OCI-LY1 (cell line): ENCODE measurements around the gene ANKHD1.
"Not testable (repeated sequence)": the region's sequence is repeated elsewhere in the genome, so short reads cannot be mapped to it uniquely, and the experiment has no call there.

ENCODE experiments used
- H2AFZ ChIP-seq: fragments of 200-600 bp; sonication (generic), shearing (Covaris generic); 2 replicates; pipeline ENCODE4 v1.6.0; 2014; ENCODE audit warnings: antibody characterized with exemption, mild to moderate bottlenecking, low read length
- H3F3A ChIP-seq: fragments of 200-600 bp; sonication (generic), shearing (Covaris generic); 2 replicates; pipeline ENCODE4 v1.6.0; 2014; ENCODE audit warnings: mild to moderate bottlenecking, antibody characterized with exemption, low read length, moderate library complexity; ENCODE audit not compliant: insufficient read depth
- H3K27ac ChIP-seq: fragments of 200-600 bp; sonication (generic); 2 replicates; pipeline ENCODE4 v1.5.1; 2014; ENCODE audit warnings: low read length, mixed run types, mild to moderate bottlenecking, low read depth; ENCODE audit not compliant: poor library complexity, severe bottlenecking
- H3K27me3 ChIP-seq: fragments of 200-600 bp; sonication (generic); 2 replicates; pipeline ENCODE4 v1.6.0; 2014; ENCODE audit warnings: antibody characterized with exemption, mild to moderate bottlenecking, low read length, moderate library complexity; ENCODE audit not compliant: insufficient read depth
- H3K36me3 ChIP-seq: fragments of 200-600 bp; sonication (generic); 2 replicates; pipeline ENCODE4 v1.6.1; 2014; ENCODE audit warnings: mild to moderate bottlenecking, antibody characterized with exemption, low read length, moderate library complexity, mixed read lengths; ENCODE audit not compliant: insufficient read depth
- H3K4me1 ChIP-seq: fragments of 200-600 bp; sonication (generic); 2 replicates; pipeline ENCODE4 v1.5.1; 2014; ENCODE audit warnings: mild to moderate bottlenecking, low read length, moderate library complexity; ENCODE audit not compliant: insufficient read depth, severe bottlenecking
- H3K4me2 ChIP-seq: fragments of 200-600 bp; sonication (generic), shearing (Covaris generic); 2 replicates; pipeline ENCODE4 v1.6.1; 2014; ENCODE audit warnings: low read length
- H3K4me3 ChIP-seq: fragments of 200-600 bp; sonication (generic); 2 replicates; pipeline ENCODE4 v1.5.1; 2014; ENCODE audit warnings: low read length, low read depth, mild to moderate bottlenecking, mixed read lengths; ENCODE audit not compliant: poor library complexity, severe bottlenecking
- H3K79me2 ChIP-seq: fragments of 200-600 bp; shearing (Covaris generic); 2 replicates; pipeline ENCODE4 v1.6.1; 2016; ENCODE audit warnings: mixed run types, low read length, mixed read lengths; ENCODE audit not compliant: insufficient read depth
- H3K9ac ChIP-seq: fragments of 200-600 bp; sonication (generic), shearing (Covaris generic); 2 replicates; pipeline ENCODE4 v1.6.1; 2014; ENCODE audit warnings: mild to moderate bottlenecking, low read length, mixed read lengths
- H3K9me2 ChIP-seq: fragments of 200-600 bp; sonication (generic), shearing (Covaris generic); 2 replicates; pipeline ENCODE4 v1.6.1; 2014; ENCODE audit warnings: low read depth, mild to moderate bottlenecking, low read length, mixed read lengths
- H3K9me3 ChIP-seq: fragments of 200-600 bp; shearing (Covaris generic); 2 replicates; pipeline ENCODE4 v1.6.1; 2014; ENCODE audit warnings: low read length, mixed read lengths
- H4K20me1 ChIP-seq: fragments of 200-600 bp; sonication (generic), shearing (Covaris generic); 2 replicates; pipeline ENCODE4 v1.6.0; 2016; ENCODE audit warnings: mild to moderate bottlenecking, low read length; ENCODE audit not compliant: insufficient read depth
- CTCF ChIP-seq: fragments of 200-600 bp; sonication (generic), shearing (Covaris generic); IDR thresholded peaks from 2 replicates; pipeline ENCODE4 v1.5.1; 2017; ENCODE audit warnings: mild to moderate bottlenecking, antibody characterized with exemption, low read length, moderate library complexity, mixed read lengths
- EZH2 ChIP-seq: fragments of 200-600 bp; sonication (generic), shearing (Covaris generic); IDR thresholded peaks from 2 replicates; pipeline ENCODE4 v1.8.0; 2017; ENCODE audit warnings: borderline replicate concordance, mixed run types, mild to moderate bottlenecking, antibody characterized with exemption, low read length, moderate library complexity, mixed read lengths

ANKHD1 gene

GRCh38 chr5:140420665-140421361 is 19.2 kb downstream of the ANKHD1 start:
- Histone ChIP-seq H3K27ac (no peak overlapping the region), H3K27me3 (no peaks in the 10 kb centered on the region), H3K36me3 (peaks cover 46% of the 10 kb centered on the region), H2AFZ (no peak overlapping the region), H3K4me1 (peaks cover 5% of the 10 kb centered on the region), H3K4me3 (no peak overlapping the region), H4K20me1 (no peaks in the 10 kb centered on the region), H3K9me3 (no peaks in the 10 kb centered on the region), H3K4me2 (no peak overlapping the region), H3F3A (no peaks in the 10 kb centered on the region), H3K9me2 (no peaks in the 10 kb centered on the region), H3K9ac (no peak overlapping the region), H3K79me2 (peaks cover 96% of the 10 kb centered on the region)
- TF ChIP-seq CTCF (no peak), EZH2 (no peak)

GRCh38 chr5:140421375-140421774 is 19.7 kb downstream of the ANKHD1 start:
- Histone ChIP-seq H3K36me3 (peaks cover 50% of the 10 kb centered on the region), H3K79me2 (peaks cover 95% of the 10 kb centered on the region)
- not testable (repeated sequence) for H3K9ac ChIP-seq, H3K4me2 ChIP-seq, H3K9me2 ChIP-seq, H3K9me3 ChIP-seq, H3K4me1 ChIP-seq, H2AFZ ChIP-seq, H3F3A ChIP-seq, H3K27ac ChIP-seq, H3K4me3 ChIP-seq, H3K27me3 ChIP-seq, H4K20me1 ChIP-seq

GRCh38 chr5:140423609-140424008 is 22.0 kb downstream of the ANKHD1 start:
- Histone ChIP-seq H3K27ac (no peak overlapping the region), H3K36me3 (peaks cover 50% of the 10 kb centered on the region), H3K4me1 (no peaks in the 10 kb centered on the region), H3K4me3 (no peak overlapping the region), H2AFZ (no peak overlapping the region), H3K9me3 (no peaks in the 10 kb centered on the region), H3K4me2 (no peak overlapping the region), H3K79me2 (peaks cover 75% of the 10 kb centered on the region), H3K9me2 (no peaks in the 10 kb centered on the region), H3F3A (no peaks in the 10 kb centered on the region), H3K9ac (no peak overlapping the region), H4K20me1 (no peaks in the 10 kb centered on the region), H3K27me3 (no peaks in the 10 kb centered on the region)
- TF ChIP-seq EZH2 (no peak), CTCF (no peak)

GRCh38 chr5:140424135-140424534 is 22.5 kb downstream of the ANKHD1 start:
- TF ChIP-seq CTCF (no peak), EZH2 (no peak)
- Histone ChIP-seq H3K9me3 (no peaks in the 10 kb centered on the region), H3K9me2 (no peaks in the 10 kb centered on the region), H2AFZ (no peak overlapping the region), H3K36me3 (peaks cover 50% of the 10 kb centered on the region), H3K27me3 (no peaks in the 10 kb centered on the region), H3K4me2 (no peak overlapping the region), H3K79me2 (peaks cover 72% of the 10 kb centered on the region), H3K9ac (no peak overlapping the region), H4K20me1 (no peaks in the 10 kb centered on the region), H3K27ac (no peak overlapping the region), H3K4me1 (no peaks in the 10 kb centered on the region), H3F3A (no peaks in the 10 kb centered on the region), H3K4me3 (no peak overlapping the region)

DNA sequence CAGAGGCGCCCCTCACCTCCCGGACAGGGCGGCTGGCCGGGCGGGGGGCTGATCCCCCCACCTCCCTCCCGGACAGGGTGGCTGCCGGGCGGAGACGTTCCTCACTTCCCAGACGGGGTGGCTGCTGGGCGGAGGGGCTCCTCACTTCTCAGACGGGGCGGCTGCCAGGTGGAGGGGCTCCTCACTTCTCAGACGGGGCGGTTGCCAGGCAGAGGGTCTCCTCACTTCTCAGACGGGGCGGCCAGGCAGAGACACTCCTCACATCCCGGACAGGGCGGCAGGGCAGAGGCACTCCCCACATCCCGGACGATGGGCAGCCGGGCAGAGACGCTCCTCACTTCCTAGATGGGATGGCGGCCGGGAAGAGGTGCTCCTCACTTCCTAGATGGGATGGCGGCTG is 26.1 kb downstream of the ANKHD1 start:
- not testable (repeated sequence) for H3K9me2 ChIP-seq, H3K27me3 ChIP-seq, H3K4me2 ChIP-seq, H3K27ac ChIP-seq, H3K9ac ChIP-seq, H3F3A ChIP-seq, H3K9me3 ChIP-seq, H3K4me1 ChIP-seq, H2AFZ ChIP-seq, H4K20me1 ChIP-seq, H3K4me3 ChIP-seq
- H3K79me2 ChIP-seq = peaks cover 75% of the 10 kb centered on the region
- peaks cover 37% of the 10 kb centered on the region for H3K36me3 ChIP-seq
